ENCODE data around the gene LARP1.

The LARP1 gene

GRCh38 chr5:154866841-154867240 is 111.7 kb downstream of the LARP1 start:
- H3K4me3 ChIP-seq = no peak overlapping the region
- peak overlapping the region in 1 of 21 experiments; percentile 28 for H3K27ac ChIP-seq

Data from skin epidermis (tissue), 12 donors.